ENCODE results near the gene MIS12.

DNA sequence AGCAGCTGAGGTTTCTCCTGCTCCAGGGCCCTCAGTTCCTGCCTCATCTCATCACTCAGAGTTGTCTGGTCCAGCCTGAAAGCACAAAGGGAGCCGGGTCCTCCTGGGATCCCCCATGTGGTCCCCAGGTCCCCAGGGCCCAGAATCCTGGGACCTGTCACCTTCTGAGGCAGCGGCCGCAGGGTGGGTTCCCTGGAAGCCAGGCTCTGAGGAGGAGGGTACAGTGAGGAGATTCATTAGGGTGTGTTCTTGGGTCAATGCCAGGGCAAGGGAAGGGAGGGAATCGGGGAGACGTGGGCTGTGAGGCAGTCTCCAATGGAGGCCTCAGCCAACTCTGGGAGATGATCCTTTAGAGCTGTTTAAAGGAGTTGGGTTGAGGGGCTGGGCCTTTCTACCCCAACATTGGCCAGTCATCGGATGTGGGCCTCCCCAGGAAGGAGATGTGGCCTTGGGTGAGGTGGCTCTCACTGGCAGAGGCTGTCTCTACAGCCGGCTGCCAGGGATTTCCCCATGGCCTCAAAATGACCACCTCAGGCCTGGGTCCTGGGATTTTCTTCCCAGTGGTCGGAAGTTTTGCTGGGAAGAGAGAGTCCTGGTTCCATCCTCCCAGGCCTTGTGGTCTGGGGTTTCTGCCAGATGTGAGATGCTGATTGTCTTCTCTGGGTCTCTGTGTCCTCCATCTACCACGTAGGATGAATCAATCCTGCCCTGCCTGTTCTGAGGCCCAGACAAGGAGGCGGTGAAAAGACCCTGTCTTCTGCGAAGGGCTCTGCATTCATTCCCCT lies 50.7 kb downstream of the MIS12 start:
- TF ChIP-seq CTCF (IDR thresholded peaks at IDR 0.05) (no peak), POLR2A (IDR thresholded peaks at IDR 0.05) (no peak)
